Bladder microvascular endothelial cell (primary cell): ENCODE measurements around the gene C3orf20. TPM values are rescaled to one million over a fixed set of nuclear protein-coding genes. Genes with fewer than 3 reads are reported as not detected.

Experiments
- total RNA-seq: library from RNA; depleted of rRNA; stranded (reverse); fragments of >200 nt; gene quantifications from 2 replicates; pipeline ENCODE4 v1.2.3, GENCODE V29; 2014

C3orf20 gene
- total RNA-seq, result not detected in 2 replicates

GRCh38 chr3:14674841-14675240 is at the start of gene C3orf20:
Gene C3orf20 (plus strand): TSS chr3:14675141. CDS start chr3:14682714, 7,573 bp downstream.

GRCh38 chr3:14651440-14652251 is 23.3 kb upstream of the C3orf20 start, which contains the start of gene CCDC174:
Gene CCDC174 (plus strand): TSS chr3:14651762. CDS start chr3:14651837, 75 bp downstream.

GRCh38 chr3:14818804-14819500 is 144.0 kb downstream of the C3orf20 start, which contains the start of gene FGD5:
Gene FGD5 (plus strand): TSS chr3:14818962. CDS start chr3:14819072, 110 bp downstream.

Other genes with a start within 250 kb of the C3orf20 start
- under 0.01 TPM in 1 of 2 replicates, not detected in the other for gene GRIP2, start 134.8 kb upstream of the C3orf20 start, total RNA-seq
- 4.4 and 8.9 TPM in 2 replicates for gene CCDC174, start 23.4 kb upstream of the C3orf20 start, total RNA-seq
- gene FGD5, start 143.8 kb downstream of the C3orf20 start, total RNA-seq, result 94.1 and 141 TPM in 2 replicates